Lung microvascular endothelial cell (primary cell): ENCODE measurements around the gene MCAT. TPM values are rescaled to one million over a fixed set of nuclear protein-coding genes. Genes with fewer than 3 reads are reported as not detected.
A peak's percentile ranks its signal among the peaks of the same experiment; 100 is the strongest.

Experiments
- DNase-seq, 2 donors: peaks; one replicate each; pipeline versions ENCODE4 v3.0.0 to v3.0.0-alpha.2; 2010; ENCODE audit warnings: low read depth in 2 of 2
- total RNA-seq: library from RNA; depleted of rRNA; stranded (reverse); fragments of >200 nt; gene quantifications from 2 replicates; pipeline ENCODE4 v1.2.1, GENCODE V29; 2014

Gene MCAT
- total RNA-seq, 1 donor from 2014 or later, result 7.9 TPM

DNA sequence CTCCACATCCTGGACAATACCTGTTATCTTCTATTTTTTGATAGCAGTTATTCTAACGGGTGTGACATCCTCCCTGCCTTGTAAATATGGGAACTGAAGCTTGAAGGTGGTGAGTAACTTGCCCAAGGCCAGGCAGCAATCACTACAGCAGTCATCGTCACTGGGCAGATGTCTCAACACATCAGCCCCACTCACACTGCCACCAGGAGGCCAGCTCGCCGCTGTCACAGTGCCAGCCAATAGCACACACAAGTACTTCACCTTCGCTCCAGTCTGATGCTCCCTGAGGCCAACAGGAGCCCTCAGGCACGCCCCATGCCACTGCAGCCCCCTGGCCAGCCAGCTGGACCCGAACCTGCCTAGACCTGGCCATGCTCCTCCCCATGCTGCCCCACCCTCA lies 49.1 kb downstream of the MCAT start:
- peak in 1 of 2 donors; percentile 60 for DNase-seq

DNA sequence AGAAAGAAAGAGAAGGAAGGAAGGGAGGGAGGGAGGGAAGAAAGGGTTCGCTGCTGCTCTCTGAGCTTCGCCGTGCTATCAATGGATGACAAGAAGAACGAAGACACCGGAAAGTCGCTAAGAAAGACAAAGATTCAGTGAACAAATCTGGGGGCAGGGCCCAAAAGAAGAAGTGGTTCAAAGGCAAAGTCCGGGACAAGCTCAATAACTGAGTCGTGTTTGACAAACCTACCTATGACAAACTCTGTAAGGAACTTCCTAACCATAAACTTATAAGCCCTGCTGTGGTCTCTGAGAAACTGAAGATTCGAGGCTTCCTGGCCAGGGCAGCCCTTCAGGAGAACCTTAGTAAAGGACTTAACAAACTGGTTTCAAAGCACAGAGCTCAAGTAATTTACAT lies 51.1 kb downstream of the MCAT start:
- no peak for DNase-seq

DNA sequence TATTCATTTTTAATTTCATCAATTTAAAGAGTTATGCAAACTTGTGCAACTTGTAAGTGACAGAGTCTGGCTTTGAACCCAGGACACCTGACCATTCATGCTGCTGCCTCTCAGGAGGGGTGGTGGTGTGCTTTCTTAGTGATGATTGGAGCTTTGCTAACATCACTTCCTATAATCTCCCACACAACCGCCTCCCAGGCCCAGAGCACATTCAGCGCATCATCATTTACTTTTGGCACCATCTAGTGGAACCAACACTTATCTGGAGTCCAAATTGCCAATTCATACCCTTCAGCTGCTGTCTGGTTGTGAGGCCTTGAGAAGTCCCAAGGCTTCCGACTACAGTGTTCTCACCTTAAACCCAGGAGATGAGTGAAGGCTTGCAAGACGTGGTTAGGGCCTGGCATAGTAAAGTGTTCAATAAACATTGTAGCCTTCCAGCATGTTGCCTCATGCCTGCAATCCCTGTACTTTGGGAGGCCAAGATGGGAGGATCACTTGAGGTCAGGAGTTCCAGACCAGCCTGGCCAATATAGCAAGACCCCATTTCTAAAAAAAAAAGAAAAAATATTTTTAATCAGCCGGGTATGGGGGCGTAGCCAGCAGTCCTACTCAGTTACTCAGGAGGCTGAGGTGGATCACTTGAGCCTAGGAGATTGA lies 52.9 kb downstream of the MCAT start:
- DNase-seq, result peak; percentile 86 to 93

DNA sequence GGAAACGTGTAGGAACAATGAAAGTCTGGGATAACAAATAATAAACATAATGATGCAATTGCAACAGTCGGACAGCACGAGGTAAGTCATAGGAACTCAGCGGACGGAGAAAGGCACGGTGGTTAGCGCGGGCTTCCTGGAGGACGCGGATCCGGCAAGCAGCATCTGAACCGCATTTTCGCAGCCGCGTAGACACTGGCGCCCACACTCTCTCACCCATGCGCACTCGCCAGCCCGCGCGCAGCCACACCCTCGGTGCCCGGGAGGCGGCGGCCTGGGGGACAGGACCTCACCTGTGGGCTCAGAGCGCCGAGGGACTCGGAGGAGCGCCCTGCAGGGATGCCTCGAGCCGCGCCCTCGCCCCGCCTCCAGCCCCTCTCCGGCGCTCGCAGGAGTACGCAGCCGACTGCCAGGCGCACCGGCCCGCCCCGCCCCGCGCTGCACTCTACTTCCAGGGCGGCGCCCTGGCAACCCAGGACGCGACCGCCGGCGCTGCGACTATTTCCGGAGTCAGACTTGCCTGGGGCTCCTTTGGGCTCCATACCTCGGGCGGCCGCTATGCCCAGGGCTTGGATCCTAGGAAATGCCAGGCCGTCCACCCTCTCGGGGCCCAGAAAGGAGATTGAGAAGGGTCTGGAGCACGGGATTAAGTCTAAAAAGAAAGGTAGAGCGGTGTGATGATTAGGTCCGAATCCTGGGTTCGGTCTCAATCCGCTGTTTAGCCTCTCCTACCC lies 54.0 kb downstream of the MCAT start, which contains the start of gene TTLL1:
Gene TTLL1, minus strand, starts transcription at position 408 of the 734 bp plus-strand sequence. CDS start 13,805 bp downstream, outside the sequence.
- DNase-seq, result peak; percentile 84 to 88

DNA sequence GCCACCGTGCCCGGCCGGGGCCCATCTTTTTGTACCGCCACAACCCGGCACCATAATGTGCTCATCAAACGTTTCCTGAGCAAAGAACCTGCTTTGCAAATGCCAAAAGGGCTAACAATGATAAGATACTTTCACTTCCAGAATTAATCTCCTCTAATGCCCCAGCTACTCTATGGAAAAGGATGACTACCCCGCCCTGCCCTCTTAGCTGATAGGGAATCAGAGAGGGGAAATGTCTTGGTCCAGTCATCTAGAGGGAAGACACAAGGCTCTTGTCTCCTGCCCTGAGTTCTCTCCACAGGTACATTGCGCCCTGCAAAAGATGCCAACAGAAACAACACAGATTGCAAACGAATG lies 54.6 kb downstream of the MCAT start:
- no peak for DNase-seq

DNA sequence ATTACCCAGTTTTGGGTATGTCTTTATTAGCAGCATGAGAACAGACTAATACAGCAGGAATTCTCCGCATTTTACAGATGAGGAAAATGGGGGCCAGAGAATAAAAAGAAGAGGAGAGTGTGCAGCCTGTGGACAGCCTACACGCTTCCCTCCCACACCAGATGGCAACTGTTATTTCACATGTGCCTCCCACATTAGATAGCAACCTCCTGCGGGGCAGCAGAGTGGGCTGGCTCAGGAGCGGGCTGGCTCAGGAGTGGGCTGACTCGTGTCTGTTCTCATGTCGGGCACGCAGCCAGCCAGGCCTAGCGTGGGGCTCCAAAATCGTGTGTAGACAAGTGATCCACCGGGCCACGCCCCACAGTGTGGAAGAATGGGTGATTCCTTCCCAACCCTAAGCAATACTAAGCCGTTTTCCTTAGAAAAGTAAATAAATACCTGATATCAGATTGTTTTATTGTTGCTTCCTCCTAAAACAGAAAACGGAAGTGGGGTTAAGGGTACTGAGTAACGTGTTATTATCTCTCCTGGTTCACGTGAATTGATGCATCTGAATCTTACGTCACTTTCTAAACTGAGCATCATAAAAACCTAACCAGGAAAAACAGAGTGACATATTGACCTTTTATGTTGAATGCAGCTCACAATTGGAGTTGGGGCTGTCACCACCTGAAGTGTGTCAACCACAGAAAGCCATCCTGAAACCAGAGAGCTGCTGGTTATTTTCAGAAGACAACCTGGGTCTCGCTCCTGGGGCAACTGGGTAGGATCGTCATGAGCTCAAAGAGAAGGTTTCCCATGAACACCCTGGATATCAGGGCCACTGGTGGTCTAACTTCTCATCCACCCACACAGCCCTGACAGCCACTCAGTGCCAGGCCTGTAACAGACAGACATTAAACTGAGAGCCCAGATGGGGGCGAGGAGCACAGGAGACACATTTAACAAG lies 57.3 kb downstream of the MCAT start:
- DNase-seq, result peak in 1 of 2 donors; percentile 88

Other genes with a start within 250 kb of the MCAT start
- gene PACSIN2, start 128.2 kb downstream of the MCAT start, total RNA-seq, result 59.9 and 88.9 TPM in 2 replicates
- 6.5 and 9.9 TPM in 2 replicates for gene TTLL1, start 54.0 kb downstream of the MCAT start, total RNA-seq
- gene BIK, start 32.6 kb downstream of the MCAT start, total RNA-seq, result 0.79 and 1.1 TPM in 2 replicates
- 310 and 323 TPM in 2 replicates for gene TSPO, start 8.2 kb upstream of the MCAT start, total RNA-seq
- gene TTLL12, start 43.7 kb upstream of the MCAT start, total RNA-seq, result 13.3 and 19.6 TPM in 2 replicates
- 0.20 and 0.65 TPM in 2 replicates for gene SCUBE1, start 200.0 kb upstream of the MCAT start, total RNA-seq